ENCODE measurements around the gene IGFBP7.

IGFBP7 gene

DNA sequence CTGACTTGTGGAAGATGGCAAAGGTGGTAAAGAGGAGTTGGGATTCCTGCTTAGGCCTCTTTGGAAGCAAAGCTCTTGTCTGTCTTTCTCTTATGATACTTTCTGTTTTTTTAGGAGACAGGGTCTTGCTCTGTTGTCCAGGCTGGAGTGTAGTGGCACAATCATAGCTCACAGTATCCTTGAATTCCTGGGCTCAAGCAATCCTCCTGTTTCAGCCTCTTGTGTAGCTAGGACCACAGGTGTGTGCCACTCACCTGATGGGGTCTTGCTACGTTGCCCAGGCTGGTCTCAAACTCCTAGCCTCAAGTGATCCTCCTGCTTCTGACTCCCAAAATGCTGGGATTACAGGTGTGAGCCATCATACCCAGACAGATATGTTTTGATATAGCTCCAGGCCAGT lies 19.3 kb upstream of the IGFBP7 start:
- H3K79me2 ChIP-seq (ENCODE audit: insufficient read depth, low read length) = no peaks in the 10 kb centered on the region
- no peak overlapping the region for H3K9ac ChIP-seq (ENCODE audit: low read depth, low read length, poor library complexity, severe bottlenecking)
- H3F3A ChIP-seq (ENCODE audit: low read depth) = no peaks in the 10 kb centered on the region
- no peak overlapping the region for H3K4me2 ChIP-seq (ENCODE audit: low read depth, low read length, poor library complexity, severe bottlenecking)
- H3K27me3 ChIP-seq (ENCODE audit: insufficient read depth, low read length, poor library complexity, severe bottlenecking) = no peaks in the 10 kb centered on the region
- H3K4me1 ChIP-seq (ENCODE audit: insufficient read depth, low read length, poor library complexity, severe bottlenecking) = peaks cover 20% of the 10 kb centered on the region
- peaks cover 4% of the 10 kb centered on the region; the same call in 1 of the 2 replicates for H3K9me3 ChIP-seq (ENCODE audit: insufficient read depth, low read depth, low read length)
- H2AFZ ChIP-seq (ENCODE audit: low read length) = no peak overlapping the region
- H4K20me1 ChIP-seq (ENCODE audit: insufficient read depth, low read length, poor library complexity, severe bottlenecking) = no peaks in the 10 kb centered on the region
- H3K36me3 ChIP-seq (ENCODE audit: insufficient read depth, low read length) = no peaks in the 10 kb centered on the region
- H3K9me2 ChIP-seq (replicated peaks; ENCODE audit: low read depth, low read length) = no peaks in the 10 kb centered on the region
- no peak overlapping the region for H3K4me3 ChIP-seq (ENCODE audit: low read length, poor library complexity, severe bottlenecking)
- no peak for TF ChIP-seq EZH2phosphoT487 (IDR thresholded peaks at IDR 0.05; ENCODE audit: borderline replicate concordance)
- TF ChIP-seq, protein P1, sequence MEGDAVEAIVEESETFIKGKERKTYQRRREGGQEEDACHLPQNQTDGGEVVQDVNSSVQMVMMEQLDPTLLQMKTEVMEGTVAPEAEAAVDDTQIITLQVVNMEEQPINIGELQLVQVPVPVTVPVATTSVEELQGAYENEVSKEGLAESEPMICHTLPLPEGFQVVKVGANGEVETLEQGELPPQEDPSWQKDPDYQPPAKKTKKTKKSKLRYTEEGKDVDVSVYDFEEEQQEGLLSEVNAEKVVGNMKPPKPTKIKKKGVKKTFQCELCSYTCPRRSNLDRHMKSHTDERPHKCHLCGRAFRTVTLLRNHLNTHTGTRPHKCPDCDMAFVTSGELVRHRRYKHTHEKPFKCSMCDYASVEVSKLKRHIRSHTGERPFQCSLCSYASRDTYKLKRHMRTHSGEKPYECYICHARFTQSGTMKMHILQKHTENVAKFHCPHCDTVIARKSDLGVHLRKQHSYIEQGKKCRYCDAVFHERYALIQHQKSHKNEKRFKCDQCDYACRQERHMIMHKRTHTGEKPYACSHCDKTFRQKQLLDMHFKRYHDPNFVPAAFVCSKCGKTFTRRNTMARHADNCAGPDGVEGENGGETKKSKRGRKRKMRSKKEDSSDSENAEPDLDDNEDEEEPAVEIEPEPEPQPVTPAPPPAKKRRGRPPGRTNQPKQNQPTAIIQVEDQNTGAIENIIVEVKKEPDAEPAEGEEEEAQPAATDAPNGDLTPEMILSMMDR (conservative IDR thresholded peaks at IDR 0.05; ENCODE audit: low read length) = no peak

GRCh38 chr4:57127361-57127760 lies 17.2 kb upstream of the IGFBP7 start:
- Histone ChIP-seq H3K9me2 (replicated peaks; ENCODE audit: low read depth, low read length) (no peaks in the 10 kb centered on the region), H3F3A (ENCODE audit: low read depth) (no peaks in the 10 kb centered on the region), H3K4me2 (ENCODE audit: low read depth, low read length, poor library complexity, severe bottlenecking) (no peak overlapping the region), H3K27me3 (ENCODE audit: insufficient read depth, low read length, poor library complexity, severe bottlenecking) (no peaks in the 10 kb centered on the region), H3K4me3 (ENCODE audit: low read length, poor library complexity, severe bottlenecking) (no peak overlapping the region), H3K36me3 (ENCODE audit: insufficient read depth, low read length) (no peaks in the 10 kb centered on the region), H3K4me1 (ENCODE audit: insufficient read depth, low read length, poor library complexity, severe bottlenecking) (peaks cover 12% of the 10 kb centered on the region), H3K79me2 (ENCODE audit: insufficient read depth, low read length) (no peaks in the 10 kb centered on the region), H3K9ac (ENCODE audit: low read depth, low read length, poor library complexity, severe bottlenecking) (no peak overlapping the region), H4K20me1 (ENCODE audit: insufficient read depth, low read length, poor library complexity, severe bottlenecking) (no peaks in the 10 kb centered on the region), H2AFZ (ENCODE audit: low read length) (no peak overlapping the region), H3K9me3 (ENCODE audit: insufficient read depth, low read depth, low read length) (peaks cover 4% of the 10 kb centered on the region; the same call in 1 of the 2 replicates)
- TF ChIP-seq, protein P1 (conservative IDR thresholded peaks at IDR 0.05; ENCODE audit: low read length) = no peak
- no peak for TF ChIP-seq EZH2phosphoT487 (IDR thresholded peaks at IDR 0.05; ENCODE audit: borderline replicate concordance)

GRCh38 chr4:57125996-57126395 lies 15.8 kb upstream of the IGFBP7 start:
- Histone ChIP-seq H3K36me3 (ENCODE audit: insufficient read depth, low read length) (no peaks in the 10 kb centered on the region), H3K9ac (ENCODE audit: low read depth, low read length, poor library complexity, severe bottlenecking) (no peak overlapping the region), H2AFZ (ENCODE audit: low read length) (no peak overlapping the region), H3K4me2 (ENCODE audit: low read depth, low read length, poor library complexity, severe bottlenecking) (no peak overlapping the region), H3K9me2 (replicated peaks; ENCODE audit: low read depth, low read length) (no peaks in the 10 kb centered on the region), H3F3A (ENCODE audit: low read depth) (no peaks in the 10 kb centered on the region), H3K4me1 (ENCODE audit: insufficient read depth, low read length, poor library complexity, severe bottlenecking) (peaks cover 9% of the 10 kb centered on the region), H3K9me3 (ENCODE audit: insufficient read depth, low read depth, low read length) (peaks cover 4% of the 10 kb centered on the region; the same call in 1 of the 2 replicates), H3K79me2 (ENCODE audit: insufficient read depth, low read length) (no peaks in the 10 kb centered on the region), H3K27me3 (ENCODE audit: insufficient read depth, low read length, poor library complexity, severe bottlenecking) (no peaks in the 10 kb centered on the region), H3K4me3 (ENCODE audit: low read length, poor library complexity, severe bottlenecking) (no peak overlapping the region), H4K20me1 (ENCODE audit: insufficient read depth, low read length, poor library complexity, severe bottlenecking) (no peaks in the 10 kb centered on the region)
- TF ChIP-seq, protein P1 (conservative IDR thresholded peaks at IDR 0.05; ENCODE audit: low read length) = no peak
- no peak for TF ChIP-seq EZH2phosphoT487 (IDR thresholded peaks at IDR 0.05; ENCODE audit: borderline replicate concordance)
